Daoy (cell line): Measurements from ENCODE around the gene PLEKHA1. TPM values are rescaled to one million over a fixed set of nuclear protein-coding genes. Genes with fewer than 3 reads are reported as not detected.

ENCODE experiments used
- DNase-seq: peaks from one replicate; pipeline ENCODE4 v3.0.0-alpha.2; 2015; ENCODE audit warnings: low read depth
- total RNA-seq: library from RNA; depleted of rRNA; stranded (reverse); fragments of >200 nt; shearing (Covaris generic); gene quantifications from 2 replicates; pipeline ENCODE4 v1.2.3, GENCODE V29; 2014

PLEKHA1 gene
- total RNA-seq, 1 experiment from 2014 or later, result 10.7 TPM

- DNase-seq, result no peak
These were observed 28.1 kb upstream of the PLEKHA1 start for GRCh38 chr10:122346326-122346950.

DNA sequence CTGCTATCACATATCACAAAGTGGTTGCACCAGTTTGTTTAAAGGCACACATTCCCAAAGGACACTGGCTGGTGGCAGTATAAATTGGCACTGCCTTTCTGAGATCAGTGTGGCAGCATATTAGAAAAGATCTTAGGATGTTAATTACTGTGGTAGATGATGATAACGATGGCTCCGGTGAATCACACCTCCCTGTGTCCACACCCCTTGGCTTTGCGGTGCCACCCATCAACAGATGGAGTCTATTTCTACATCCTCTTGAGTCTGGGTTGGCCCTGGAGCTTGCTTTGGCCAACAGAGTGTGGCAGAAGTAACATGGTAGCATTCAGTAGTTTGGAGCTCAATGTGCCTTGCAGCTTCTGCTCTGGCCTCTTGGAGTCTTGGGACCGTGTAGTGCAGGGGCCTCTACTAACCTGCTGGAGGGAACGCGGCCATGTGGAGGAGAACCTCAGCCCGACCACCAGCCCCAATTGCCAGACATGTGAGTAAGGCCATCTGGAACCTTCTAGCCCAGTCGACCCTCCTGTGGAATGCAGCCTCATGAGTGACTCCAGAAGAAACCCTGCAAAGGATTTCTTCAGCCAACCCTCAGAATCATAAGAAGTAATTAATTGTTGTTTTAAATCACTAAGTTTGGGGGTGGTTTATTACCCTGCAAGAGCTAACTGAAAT, 27.2 kb upstream of the PLEKHA1 start:
- DNase-seq, result no peak

DNA sequence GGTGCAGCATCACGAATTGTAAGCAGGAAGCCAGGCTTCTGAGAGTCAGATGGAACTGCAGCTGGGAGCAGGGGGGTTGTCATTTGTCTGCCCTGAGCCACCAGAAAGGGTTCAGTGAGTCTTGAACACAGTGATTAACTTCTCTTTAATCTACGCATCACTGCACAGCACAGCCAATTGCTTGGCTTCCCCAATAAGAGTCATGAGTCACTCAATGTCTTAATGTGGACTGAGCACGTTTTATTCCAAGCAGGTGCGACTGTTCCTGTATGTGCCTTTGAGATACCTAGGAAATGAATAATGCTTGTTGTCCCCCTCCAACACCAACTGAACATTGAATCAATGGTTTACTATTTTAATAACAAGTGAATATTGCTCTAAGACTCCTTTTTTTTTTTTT, 26.0 kb upstream of the PLEKHA1 start:
- peak; percentile 27 for DNase-seq

DNA sequence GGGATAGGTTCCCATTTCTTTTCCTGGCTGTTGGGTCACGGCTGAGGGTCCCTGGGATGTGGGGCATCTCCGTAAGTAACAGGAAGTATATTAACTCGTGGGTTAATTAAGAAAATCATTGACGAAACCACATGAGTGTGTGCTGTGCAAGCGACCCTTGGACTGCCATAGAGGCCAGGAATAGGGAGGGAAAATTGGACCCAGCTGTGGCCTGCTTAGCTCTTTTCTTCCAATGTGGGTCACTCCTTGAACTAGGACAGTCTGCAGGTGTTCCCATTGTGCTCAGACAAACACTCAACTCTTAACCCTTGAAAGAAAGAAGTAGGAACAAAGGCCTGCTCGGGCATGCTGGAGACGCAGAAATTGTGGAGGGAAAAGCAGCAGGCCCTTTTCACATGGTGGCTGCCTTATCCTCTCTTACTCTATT, 25.6 kb upstream of the PLEKHA1 start:
- DNase-seq, result no peak

DNA sequence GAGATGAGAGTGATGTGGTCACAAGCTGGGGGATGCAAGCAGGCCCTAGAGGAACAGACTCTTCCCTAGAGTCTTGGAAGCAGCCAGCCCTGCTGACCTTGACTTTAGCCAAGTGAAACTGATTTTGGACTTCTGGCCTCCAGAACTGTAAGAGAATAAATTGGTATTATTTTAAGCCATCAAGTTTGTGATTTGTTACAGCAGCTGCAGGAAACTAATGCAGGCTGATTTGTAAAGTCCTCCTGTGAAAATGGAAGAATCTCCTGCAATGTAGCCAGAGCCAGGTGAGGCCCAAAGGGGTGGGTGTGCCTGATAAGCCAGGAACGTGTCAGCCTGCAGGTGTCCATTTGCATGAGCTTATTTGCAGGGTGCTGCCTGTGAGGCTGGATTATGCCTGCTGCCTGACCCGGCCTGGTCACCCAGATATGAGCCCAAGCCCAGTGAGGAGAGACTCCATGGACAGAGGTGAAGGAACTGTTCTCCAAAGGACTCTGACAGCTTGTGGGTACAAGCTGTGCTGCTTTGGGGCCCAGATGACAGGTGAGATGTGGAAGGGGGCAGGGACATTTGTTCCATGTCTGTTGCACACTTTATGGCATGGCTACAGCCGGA, 24.6 kb upstream of the PLEKHA1 start:
- DNase-seq, result no peak

GRCh38 chr10:122350893-122351292, 23.6 kb upstream of the PLEKHA1 start:
- no peak for DNase-seq

- DNase-seq, result no peak
These were observed 21.5 kb upstream of the PLEKHA1 start for GRCh38 chr10:122352817-122353525.

DNA sequence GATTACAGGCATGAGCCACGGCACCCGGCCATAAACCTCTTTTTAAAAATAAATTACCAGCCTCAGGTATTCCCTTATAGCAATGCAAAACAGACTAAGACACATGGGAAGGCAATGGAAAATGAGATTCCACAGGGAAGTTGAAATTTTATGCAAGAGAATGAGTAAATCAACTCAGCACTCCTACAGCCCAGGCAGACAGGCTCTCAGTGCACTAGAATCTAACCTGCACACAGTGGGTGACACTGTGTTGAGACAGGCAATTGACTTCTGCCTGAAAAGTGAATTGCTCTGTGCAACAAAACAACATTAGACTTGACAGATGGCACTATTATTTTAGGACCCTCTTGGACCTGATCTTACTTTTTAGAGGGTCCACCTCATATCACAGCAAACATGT, 20.1 kb upstream of the PLEKHA1 start:
- DNase-seq, result no peak

DNA sequence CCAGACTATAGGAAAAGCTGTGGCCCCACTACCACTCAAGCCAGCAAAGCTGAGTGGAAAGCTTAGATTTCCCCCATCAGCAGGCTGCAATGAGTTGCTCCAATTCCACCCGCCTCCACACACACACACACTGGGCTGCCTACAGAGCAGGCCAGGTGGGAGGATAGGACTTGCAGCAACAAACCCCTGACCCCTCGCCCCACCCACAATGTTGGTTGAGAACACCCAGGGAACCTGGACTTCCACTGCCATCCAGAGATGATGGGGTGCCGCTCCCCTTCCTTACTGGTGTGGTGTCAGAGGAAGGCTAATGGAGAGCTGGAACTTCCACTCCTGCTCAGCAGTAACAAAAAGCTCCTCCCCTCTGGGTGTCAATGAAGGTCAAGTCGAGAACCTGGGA, 16.8 kb upstream of the PLEKHA1 start:
- DNase-seq, result no peak

GRCh38 chr10:122359621-122360020, 14.9 kb upstream of the PLEKHA1 start:
- DNase-seq, result no peak

- DNase-seq, result no peak
These were observed 13.5 kb upstream of the PLEKHA1 start for GRCh38 chr10:122361046-122361445.

DNA sequence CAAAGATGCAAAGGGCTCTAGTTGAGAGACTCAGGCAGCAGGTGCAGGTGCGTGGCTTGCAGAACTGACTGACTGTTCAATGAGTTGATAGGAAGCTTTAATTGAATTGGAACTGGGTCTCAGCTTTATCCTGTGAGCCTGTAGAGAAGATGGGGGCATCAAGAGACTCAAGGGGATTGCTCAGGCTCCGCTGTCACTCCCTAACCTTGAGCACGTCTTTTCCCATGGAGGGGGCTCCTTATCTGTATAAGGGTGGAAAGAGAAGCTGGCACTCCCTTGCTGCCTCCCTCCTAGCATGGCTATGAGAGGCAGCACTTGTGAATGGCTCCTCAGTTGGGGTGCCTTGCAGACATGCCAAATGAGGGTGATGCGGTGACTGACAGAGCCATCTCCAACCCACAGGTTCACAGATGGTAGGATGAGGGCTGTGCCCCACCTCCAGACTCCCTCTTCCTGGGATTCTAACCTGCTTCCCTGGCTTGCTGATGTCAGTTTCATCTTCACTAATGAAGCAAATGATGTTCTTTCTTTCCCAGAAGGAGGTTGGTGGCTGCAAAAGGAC, 12.4 kb upstream of the PLEKHA1 start:
- no peak for DNase-seq

- peak; percentile 11 for DNase-seq
These were observed 11.9 kb upstream of the PLEKHA1 start for GRCh38 chr10:122362621-122363020.

DNA sequence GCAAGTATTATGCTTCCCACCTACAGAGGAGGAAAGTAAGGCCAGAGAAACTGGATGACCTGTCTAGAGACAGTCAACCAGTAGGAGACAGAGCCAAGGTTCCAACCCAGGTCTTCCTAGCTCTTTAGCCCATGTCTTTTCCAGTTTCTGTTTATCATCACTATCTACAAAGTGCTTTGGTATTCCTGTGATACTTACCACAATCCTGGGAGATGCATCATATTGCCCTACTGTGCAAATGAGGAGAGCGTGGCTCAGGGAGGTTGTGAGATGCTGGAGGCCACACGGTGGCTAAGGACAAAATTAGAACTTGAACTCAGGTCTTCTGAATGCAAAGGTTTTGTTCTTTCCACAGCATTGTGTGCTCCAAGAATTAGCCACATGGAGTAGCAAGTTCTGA, 11.2 kb upstream of the PLEKHA1 start:
- no peak for DNase-seq

DNA sequence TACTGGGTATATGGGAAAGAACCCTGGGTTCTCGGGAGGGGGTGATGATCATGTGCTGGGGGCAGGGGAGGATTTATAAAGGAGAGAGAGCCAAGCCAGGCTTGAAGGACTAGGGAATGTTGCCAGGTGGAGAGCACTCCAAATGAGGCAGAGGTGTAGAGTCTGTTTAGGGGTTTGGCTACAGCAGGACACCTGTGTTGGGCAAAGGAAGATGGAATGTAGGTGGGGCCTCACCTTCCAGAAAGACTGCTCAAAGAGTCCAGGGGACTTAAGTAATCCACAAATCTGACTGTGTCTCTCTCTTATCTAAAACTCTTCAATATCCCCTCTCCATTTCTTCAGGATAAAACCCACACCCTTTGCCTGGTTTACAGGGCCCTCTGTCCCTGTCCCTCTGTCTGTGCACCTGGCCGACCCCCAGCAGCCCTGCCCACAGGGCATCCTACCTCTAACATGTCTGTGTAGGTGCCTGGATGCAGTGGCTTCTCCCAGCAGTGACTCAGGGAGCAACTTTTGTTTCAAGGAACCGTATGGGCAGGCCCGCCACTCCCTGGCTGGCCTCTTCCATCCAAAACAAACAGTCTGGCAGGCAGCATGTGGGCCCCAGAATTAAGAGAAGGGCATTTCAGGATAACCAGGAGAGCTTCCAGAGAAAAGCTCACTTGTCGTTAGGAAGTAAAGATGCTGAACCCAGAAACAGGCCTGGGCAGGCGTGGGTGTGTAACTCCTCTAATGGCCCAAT, 10.6 kb upstream of the PLEKHA1 start:
- no peak for DNase-seq

GRCh38 chr10:122368502-122369254, 5.8 kb upstream of the PLEKHA1 start:
- DNase-seq, result no peak

DNA sequence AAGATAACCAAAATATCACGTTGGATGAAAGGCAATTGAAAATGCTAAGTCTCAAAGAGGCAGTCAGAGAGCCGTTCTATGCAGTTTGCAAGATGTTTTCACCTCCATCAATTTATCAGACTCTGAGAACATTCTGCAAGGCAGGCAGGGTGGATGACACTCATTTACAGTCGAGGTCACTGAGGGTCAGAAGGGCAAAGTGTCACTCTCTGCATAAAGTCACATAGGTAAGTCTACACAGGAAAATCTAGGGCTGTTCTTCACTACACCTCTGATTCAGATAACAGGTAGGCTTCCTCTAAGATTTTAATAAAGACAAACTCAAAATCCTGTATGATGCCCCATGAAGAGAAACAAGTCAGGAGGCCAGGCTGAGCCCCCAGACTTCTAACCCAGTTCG, 1.4 kb upstream of the PLEKHA1 start:
- no peak for DNase-seq

- DNase-seq, result no peak
These were observed 787 bp upstream of the PLEKHA1 start for GRCh38 chr10:122373721-122374120.

DNA sequence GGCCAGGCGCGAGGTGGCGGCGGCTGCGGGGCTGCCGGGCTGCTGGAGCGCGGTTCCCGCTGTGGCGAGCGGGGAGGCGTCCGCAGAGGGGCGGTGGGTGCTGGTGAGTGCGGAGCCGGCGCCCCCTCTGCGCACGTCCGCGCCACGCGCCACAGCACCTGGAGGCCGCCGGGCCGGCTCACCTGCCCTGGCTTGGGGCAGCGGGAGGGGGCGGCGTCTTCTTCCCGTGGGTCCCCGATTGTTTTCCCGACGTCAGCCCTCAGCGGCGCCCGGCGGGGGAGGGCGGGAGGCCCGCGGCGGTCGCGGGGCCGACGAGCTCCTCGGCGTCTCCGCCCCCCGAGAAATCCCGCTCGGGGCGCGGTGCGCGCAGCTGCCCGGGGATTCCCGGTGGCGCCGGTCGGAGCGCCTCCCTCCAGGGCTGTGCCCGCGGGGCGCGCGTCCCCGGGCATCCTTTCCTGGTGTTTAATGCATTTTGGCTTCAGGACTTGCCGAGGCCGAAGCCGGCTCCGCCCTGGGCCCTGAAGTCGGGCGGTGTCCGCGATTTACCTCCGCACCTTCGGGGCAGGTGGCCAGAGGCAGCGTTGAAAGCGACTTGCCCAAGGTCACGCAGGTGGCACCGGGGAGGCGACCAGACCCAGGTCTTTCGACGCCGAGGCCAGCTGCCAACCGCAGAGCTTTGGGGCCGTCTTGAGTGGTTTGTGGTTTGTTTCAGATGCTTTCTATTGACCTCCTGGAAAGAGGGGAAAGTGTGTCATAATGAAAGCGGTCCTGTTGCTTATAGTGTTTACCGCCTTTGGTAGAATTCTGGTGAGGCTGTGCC, 561 bp downstream of the PLEKHA1 start:
- DNase-seq, result peak; percentile 60

GRCh38 chr10:122375679-122376160, 1.2 kb downstream of the PLEKHA1 start:
- DNase-seq, result no peak
